Transverse colon (tissue), 4 donors: ENCODE results near the gene RHOC.

Source experiments
- EP300 ChIP-seq: sonication (generic); formaldehyde crosslinking; IDR thresholded peaks from one replicate; pipeline ENCODE4 v1.6.1; 2017; ENCODE audit warnings: antibody characterized with exemption, low read depth
- POLR2AphosphoS5 ChIP-seq, 3 donors: sonication (generic); formaldehyde crosslinking; IDR thresholded peaks; one replicate each; pipeline ENCODE4 v1.6.1; 2016; ENCODE audit warnings: antibody characterized with exemption in 3 of 3
- TF ChIP-seq, protein P1 (sequence below), 5 experiments: fragments of 200-600 bp in 3 of 5; fragments of 450-650 bp in 2 of 5; sonication (generic) in 3 of 5; IDR thresholded peaks; 1 replicate in 2 of 5; 2 replicates in 3 of 5; pipeline ENCODE4 v1.5.1; 2016 to 2017; ENCODE audit warnings: antibody characterized with exemption in 5 of 5, inconsistent platforms in 3 of 5, mild to moderate bottlenecking in 2 of 5, moderate library complexity in 1 of 5

DNA sequence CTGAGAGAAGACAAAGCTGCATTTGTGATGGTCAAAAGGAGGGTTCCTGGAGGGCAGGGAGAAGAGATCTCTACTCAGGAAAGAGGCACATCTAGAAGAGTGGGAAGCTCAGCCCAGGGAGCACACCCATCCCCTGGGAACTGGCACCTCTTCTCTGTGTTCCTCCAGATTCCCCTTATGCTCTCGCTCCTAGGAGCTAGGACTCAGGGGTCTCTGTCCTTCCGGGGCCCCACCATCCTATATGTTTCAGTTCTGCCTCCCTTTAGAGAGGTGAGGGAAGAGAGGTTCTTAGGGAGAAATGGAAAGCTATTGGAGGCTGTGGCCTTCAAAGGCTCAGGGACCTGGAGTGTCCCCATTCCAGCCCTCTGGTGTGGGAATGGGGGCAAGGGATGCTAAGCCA, 12.8 kb upstream of the RHOC start:
- TF ChIP-seq, protein P1, sequence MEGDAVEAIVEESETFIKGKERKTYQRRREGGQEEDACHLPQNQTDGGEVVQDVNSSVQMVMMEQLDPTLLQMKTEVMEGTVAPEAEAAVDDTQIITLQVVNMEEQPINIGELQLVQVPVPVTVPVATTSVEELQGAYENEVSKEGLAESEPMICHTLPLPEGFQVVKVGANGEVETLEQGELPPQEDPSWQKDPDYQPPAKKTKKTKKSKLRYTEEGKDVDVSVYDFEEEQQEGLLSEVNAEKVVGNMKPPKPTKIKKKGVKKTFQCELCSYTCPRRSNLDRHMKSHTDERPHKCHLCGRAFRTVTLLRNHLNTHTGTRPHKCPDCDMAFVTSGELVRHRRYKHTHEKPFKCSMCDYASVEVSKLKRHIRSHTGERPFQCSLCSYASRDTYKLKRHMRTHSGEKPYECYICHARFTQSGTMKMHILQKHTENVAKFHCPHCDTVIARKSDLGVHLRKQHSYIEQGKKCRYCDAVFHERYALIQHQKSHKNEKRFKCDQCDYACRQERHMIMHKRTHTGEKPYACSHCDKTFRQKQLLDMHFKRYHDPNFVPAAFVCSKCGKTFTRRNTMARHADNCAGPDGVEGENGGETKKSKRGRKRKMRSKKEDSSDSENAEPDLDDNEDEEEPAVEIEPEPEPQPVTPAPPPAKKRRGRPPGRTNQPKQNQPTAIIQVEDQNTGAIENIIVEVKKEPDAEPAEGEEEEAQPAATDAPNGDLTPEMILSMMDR (IDR thresholded peaks at IDR 0.05) = no peak
- TF ChIP-seq POLR2AphosphoS5 (IDR thresholded peaks at IDR 0.05) (no peak), EP300 (no peak)
